Loucy (cell line): ENCODE data around the gene XXYLT1.

ENCODE experiments used
- EZH2phosphoT487 ChIP-seq: fragments of 200-600 bp; IDR thresholded peaks from 2 replicates; pipeline ENCODE4 v1.6.1; 2018; ENCODE audit warnings: antibody characterized with exemption, mild to moderate bottlenecking, moderate library complexity, borderline replicate concordance
- TF ChIP-seq, protein P1 (sequence below): fragments of 200-600 bp; sonication (generic); conservative IDR thresholded peaks from 2 replicates; pipeline ENCODE4 v1.5.1; 2014; ENCODE audit warnings: mild to moderate bottlenecking, antibody characterized with exemption, low read length

DNA sequence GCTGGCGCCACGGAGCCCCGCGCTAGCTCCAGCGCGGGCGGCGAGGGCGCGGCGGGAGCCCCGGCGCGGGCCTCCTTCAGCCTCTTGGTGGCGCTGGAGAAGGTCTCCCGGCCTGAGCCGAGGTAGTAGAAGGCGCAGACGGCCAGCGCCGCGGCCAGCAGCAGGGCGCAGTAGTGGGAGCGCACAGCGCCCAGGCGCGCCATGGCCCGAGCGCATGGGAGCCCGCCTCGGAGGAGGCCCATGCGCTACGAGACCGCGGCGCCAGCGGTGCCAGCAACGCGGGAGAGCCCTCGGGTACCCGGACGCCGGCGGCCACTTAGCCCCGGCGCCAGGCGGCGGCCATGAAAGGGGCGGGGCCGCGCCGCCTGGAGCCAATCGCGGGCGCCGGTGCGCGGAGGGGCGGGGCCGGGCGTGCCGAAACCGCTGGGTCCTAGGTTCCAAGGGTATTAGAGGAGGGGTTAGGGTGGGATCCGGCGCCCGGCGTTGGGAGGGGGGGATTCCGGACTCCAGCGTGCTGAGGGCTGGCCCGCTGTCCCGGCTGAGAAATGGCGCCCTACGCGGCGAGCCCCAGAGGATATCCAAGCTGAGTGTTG lies at the start of gene XXYLT1:
- TF ChIP-seq, protein P1, sequence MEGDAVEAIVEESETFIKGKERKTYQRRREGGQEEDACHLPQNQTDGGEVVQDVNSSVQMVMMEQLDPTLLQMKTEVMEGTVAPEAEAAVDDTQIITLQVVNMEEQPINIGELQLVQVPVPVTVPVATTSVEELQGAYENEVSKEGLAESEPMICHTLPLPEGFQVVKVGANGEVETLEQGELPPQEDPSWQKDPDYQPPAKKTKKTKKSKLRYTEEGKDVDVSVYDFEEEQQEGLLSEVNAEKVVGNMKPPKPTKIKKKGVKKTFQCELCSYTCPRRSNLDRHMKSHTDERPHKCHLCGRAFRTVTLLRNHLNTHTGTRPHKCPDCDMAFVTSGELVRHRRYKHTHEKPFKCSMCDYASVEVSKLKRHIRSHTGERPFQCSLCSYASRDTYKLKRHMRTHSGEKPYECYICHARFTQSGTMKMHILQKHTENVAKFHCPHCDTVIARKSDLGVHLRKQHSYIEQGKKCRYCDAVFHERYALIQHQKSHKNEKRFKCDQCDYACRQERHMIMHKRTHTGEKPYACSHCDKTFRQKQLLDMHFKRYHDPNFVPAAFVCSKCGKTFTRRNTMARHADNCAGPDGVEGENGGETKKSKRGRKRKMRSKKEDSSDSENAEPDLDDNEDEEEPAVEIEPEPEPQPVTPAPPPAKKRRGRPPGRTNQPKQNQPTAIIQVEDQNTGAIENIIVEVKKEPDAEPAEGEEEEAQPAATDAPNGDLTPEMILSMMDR, result peak; percentile 51
- TF ChIP-seq EZH2phosphoT487, result no peak
